ENCODE data around the gene NUTF2.

NUTF2 gene

DNA sequence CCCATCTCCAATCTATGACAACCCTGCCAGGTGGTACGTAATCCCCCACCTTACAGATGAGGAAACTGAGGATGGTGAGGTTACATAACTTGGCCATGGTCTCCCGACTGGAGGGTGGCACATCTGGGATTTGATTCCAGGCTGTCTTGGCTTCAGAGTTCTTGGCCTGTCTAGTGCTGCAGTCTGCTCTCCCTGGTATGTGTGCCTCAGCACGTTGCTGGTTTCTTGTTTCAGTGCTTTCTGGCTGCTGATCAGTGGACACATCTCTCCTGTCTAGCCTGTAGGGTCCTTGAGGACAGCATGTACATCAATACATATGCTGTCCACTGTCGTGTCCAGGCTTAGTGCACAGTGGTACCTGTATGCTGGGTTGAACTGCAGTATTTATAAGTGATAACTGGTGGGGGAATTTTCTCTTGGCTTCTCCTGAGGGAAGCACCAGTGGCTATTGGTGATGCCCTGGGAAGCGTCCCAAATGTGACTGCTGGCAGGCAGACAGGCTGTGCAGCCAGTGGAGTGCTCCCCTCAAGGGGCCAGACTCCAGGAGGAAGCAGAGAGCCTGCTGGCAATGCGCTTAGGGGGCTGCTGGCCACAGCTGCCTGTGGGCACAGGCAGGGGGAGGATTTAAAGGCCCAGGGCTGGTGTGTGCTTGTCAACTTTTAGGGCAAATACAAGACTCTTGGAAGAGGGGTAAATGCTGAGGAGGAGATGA, 70.6 kb downstream of the NUTF2 start:
- 0 out of 2 replicates have a peak, but pooled peaks cover 2% of the 10 kb centered on the region for H4K20me1 ChIP-seq (ENCODE audit: control insufficient read depth, insufficient read depth, low read depth, low read length)
- no peaks in the 10 kb centered on the region for H3K9me3 ChIP-seq (ENCODE audit: control insufficient read depth, insufficient read depth, low read length)
- H3K36me3 ChIP-seq (ENCODE audit: control insufficient read depth, low read length), result no peaks in the 10 kb centered on the region
- H3K4me1 ChIP-seq (ENCODE audit: control insufficient read depth, low read length), result no peaks in the 10 kb centered on the region
- H3K79me2 ChIP-seq (ENCODE audit: control insufficient read depth, low read length), result no peaks in the 10 kb centered on the region
- H3K4me2 ChIP-seq (ENCODE audit: low read length), result no peak overlapping the region
- H3K27me3 ChIP-seq (ENCODE audit: control insufficient read depth, low read length), result no peaks in the 10 kb centered on the region
- H3K9me2 ChIP-seq (replicated peaks; ENCODE audit: control insufficient read depth, low read length), result no peaks in the 10 kb centered on the region
- no peak overlapping the region for H3K4me3 ChIP-seq (ENCODE audit: low read length)
- no peak overlapping the region for H3K27ac ChIP-seq (ENCODE audit: low read depth, low read length)
- no peak for TF ChIP-seq EZH2phosphoT487 (IDR thresholded peaks at IDR 0.05; ENCODE audit: borderline replicate concordance, low read length)
- TF ChIP-seq, protein P1, sequence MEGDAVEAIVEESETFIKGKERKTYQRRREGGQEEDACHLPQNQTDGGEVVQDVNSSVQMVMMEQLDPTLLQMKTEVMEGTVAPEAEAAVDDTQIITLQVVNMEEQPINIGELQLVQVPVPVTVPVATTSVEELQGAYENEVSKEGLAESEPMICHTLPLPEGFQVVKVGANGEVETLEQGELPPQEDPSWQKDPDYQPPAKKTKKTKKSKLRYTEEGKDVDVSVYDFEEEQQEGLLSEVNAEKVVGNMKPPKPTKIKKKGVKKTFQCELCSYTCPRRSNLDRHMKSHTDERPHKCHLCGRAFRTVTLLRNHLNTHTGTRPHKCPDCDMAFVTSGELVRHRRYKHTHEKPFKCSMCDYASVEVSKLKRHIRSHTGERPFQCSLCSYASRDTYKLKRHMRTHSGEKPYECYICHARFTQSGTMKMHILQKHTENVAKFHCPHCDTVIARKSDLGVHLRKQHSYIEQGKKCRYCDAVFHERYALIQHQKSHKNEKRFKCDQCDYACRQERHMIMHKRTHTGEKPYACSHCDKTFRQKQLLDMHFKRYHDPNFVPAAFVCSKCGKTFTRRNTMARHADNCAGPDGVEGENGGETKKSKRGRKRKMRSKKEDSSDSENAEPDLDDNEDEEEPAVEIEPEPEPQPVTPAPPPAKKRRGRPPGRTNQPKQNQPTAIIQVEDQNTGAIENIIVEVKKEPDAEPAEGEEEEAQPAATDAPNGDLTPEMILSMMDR (IDR thresholded peaks at IDR 0.05; ENCODE audit: low read depth, low read length, poor library complexity, severe bottlenecking), result no peak
- no peaks in the 10 kb centered on the region for H3F3A ChIP-seq (ENCODE audit: control insufficient read depth, insufficient read depth)

DNA sequence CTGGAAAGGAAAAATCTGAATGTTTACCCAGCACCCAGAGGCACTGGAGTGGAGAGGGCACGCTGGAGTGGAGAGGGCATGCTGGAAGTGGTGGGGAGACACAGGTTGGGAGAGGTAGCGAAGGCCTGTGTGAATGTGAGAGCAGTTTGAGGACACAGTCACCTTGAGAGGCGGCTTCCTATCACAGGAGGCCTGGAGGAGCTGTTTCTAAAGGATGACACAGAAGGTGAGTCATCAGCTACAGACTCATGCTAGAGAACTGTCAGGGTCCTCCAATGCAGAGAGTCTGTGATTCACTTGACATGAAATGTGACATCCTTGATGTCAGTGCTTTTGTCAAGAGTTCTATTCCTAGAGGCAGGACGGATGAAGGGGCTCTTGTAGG, 71.1 kb downstream of the NUTF2 start:
- Histone ChIP-seq H3K4me3 (ENCODE audit: low read length) (no peak overlapping the region), H4K20me1 (ENCODE audit: control insufficient read depth, insufficient read depth, low read depth, low read length) (0 out of 2 replicates have a peak, but pooled peaks cover 2% of the 10 kb centered on the region), H3K79me2 (ENCODE audit: control insufficient read depth, low read length) (no peaks in the 10 kb centered on the region), H3K36me3 (ENCODE audit: control insufficient read depth, low read length) (no peaks in the 10 kb centered on the region), H3K27me3 (ENCODE audit: control insufficient read depth, low read length) (no peaks in the 10 kb centered on the region), H3K4me1 (ENCODE audit: control insufficient read depth, low read length) (no peaks in the 10 kb centered on the region), H3K9me2 (replicated peaks; ENCODE audit: control insufficient read depth, low read length) (no peaks in the 10 kb centered on the region), H3K27ac (ENCODE audit: low read depth, low read length) (no peak overlapping the region), H3K9me3 (ENCODE audit: control insufficient read depth, insufficient read depth, low read length) (no peaks in the 10 kb centered on the region), H3F3A (ENCODE audit: control insufficient read depth, insufficient read depth) (no peaks in the 10 kb centered on the region), H3K4me2 (ENCODE audit: low read length) (no peak overlapping the region)
- TF ChIP-seq, protein P1 (IDR thresholded peaks at IDR 0.05; ENCODE audit: low read depth, low read length, poor library complexity, severe bottlenecking), result no peak
- no peak for TF ChIP-seq EZH2phosphoT487 (IDR thresholded peaks at IDR 0.05; ENCODE audit: borderline replicate concordance, low read length)

DNA sequence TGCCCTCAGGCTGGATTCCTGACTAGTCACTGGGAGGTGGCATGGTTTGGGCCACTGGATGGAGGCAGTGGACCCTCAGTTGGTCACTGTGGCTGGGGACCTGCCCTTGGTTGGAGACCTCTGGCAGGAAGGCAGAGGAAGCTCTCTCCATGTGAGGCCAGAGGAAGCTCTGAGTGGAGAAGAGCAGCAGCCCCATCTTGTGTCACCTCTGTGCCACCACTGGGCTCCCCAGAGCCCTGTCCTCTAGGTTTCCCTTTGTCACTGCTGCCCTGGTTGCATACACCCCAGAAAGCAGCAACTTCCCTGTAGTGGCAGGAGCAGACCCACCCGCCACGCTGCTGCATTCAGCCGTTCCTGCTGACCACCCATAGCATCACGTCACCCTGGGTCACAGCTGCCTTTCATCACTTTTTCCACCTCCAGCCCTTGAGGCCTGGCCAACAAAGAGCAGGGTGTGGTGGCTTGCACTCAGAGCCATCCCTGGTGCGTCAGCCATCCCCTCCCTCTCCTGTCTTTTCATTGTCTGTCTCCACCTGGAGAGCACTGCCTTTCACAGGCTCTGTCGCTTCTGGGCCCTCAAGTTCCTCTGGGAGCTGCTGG, 73.0 kb downstream of the NUTF2 start:
- no peaks in the 10 kb centered on the region for H3K4me1 ChIP-seq (ENCODE audit: control insufficient read depth, low read length)
- no peaks in the 10 kb centered on the region for H3K27me3 ChIP-seq (ENCODE audit: control insufficient read depth, low read length)
- H3K27ac ChIP-seq (ENCODE audit: low read depth, low read length), result no peak overlapping the region
- H4K20me1 ChIP-seq (ENCODE audit: control insufficient read depth, insufficient read depth, low read depth, low read length), result 0 out of 2 replicates have a peak, but pooled peaks cover 2% of the 10 kb centered on the region
- TF ChIP-seq EZH2phosphoT487 (IDR thresholded peaks at IDR 0.05; ENCODE audit: borderline replicate concordance, low read length), result no peak
- TF ChIP-seq, protein P1 (IDR thresholded peaks at IDR 0.05; ENCODE audit: low read depth, low read length, poor library complexity, severe bottlenecking), result no peak
- H3F3A ChIP-seq (ENCODE audit: control insufficient read depth, insufficient read depth), result no peaks in the 10 kb centered on the region
- no peak overlapping the region for H3K4me3 ChIP-seq (ENCODE audit: low read length)
- no peaks in the 10 kb centered on the region for H3K9me2 ChIP-seq (replicated peaks; ENCODE audit: control insufficient read depth, low read length)
- H3K36me3 ChIP-seq (ENCODE audit: control insufficient read depth, low read length), result no peaks in the 10 kb centered on the region
- no peak overlapping the region for H3K4me2 ChIP-seq (ENCODE audit: low read length)
- H3K9me3 ChIP-seq (ENCODE audit: control insufficient read depth, insufficient read depth, low read length), result no peaks in the 10 kb centered on the region
- H3K79me2 ChIP-seq (ENCODE audit: control insufficient read depth, low read length), result no peaks in the 10 kb centered on the region
